NCI-H1105 (cell line): Measurements from ENCODE around the gene POGLUT3.

ENCODE experiments used
- DNase-seq: peaks from one replicate; lab custom pipeline; 2025; lab: John Stamatoyannopoulos, UW

Gene POGLUT3

GRCh38 chr11:108498046-108498815, at the start of gene POGLUT3:
TSS of gene POGLUT3 (minus strand) at chr11:108498384. CDS start at chr11:108498366, 18 bp downstream.
- peak; percentile 80 for DNase-seq

- no peak for DNase-seq
Observed at GRCh38 chr11:108545909-108546501, 47.8 kb upstream of the POGLUT3 start.

GRCh38 chr11:108543316-108543964, 45.3 kb upstream of the POGLUT3 start:
- no peak for DNase-seq

GRCh38 chr11:108541531-108541930, 43.3 kb upstream of the POGLUT3 start:
- DNase-seq = no peak

- no peak for DNase-seq
Observed at GRCh38 chr11:108538502-108538901, 40.3 kb upstream of the POGLUT3 start.

- no peak for DNase-seq
Observed at GRCh38 chr11:108538022-108538424, 39.8 kb upstream of the POGLUT3 start.

GRCh38 chr11:108536783-108537182, 38.6 kb upstream of the POGLUT3 start:
- no peak for DNase-seq

- no peak for DNase-seq
Observed at GRCh38 chr11:108535384-108535955, 37.3 kb upstream of the POGLUT3 start.

GRCh38 chr11:108534274-108534882, 36.2 kb upstream of the POGLUT3 start:
- no peak for DNase-seq

- DNase-seq = no peak
Observed at GRCh38 chr11:108530426-108530825, 32.2 kb upstream of the POGLUT3 start.

GRCh38 chr11:108527382-108527781, 29.2 kb upstream of the POGLUT3 start:
- DNase-seq = no peak

- DNase-seq = no peak
Observed at GRCh38 chr11:108525161-108525560, 27.0 kb upstream of the POGLUT3 start.

GRCh38 chr11:108524422-108524821, 26.2 kb upstream of the POGLUT3 start:
- DNase-seq = no peak

- DNase-seq = no peak
Observed at GRCh38 chr11:108522318-108522717, 24.1 kb upstream of the POGLUT3 start.

- DNase-seq = no peak
Observed at GRCh38 chr11:108518581-108518980, 20.4 kb upstream of the POGLUT3 start.

GRCh38 chr11:108516125-108516524, 17.9 kb upstream of the POGLUT3 start:
- DNase-seq = no peak

- no peak for DNase-seq
Observed at GRCh38 chr11:108512708-108513107, 14.5 kb upstream of the POGLUT3 start.

- DNase-seq = no peak
Observed at GRCh38 chr11:108511851-108512474, 13.8 kb upstream of the POGLUT3 start.

- DNase-seq = no peak
Observed at GRCh38 chr11:108508653-108509593, 10.7 kb upstream of the POGLUT3 start.

GRCh38 chr11:108501396-108501795, 3.2 kb upstream of the POGLUT3 start:
- DNase-seq = no peak

- no peak for DNase-seq
Observed at GRCh38 chr11:108500721-108501120, 2.5 kb upstream of the POGLUT3 start.
